Hematopoietic multipotent progenitor cell treated with erythropoietin and hydrocortisone succinate and interleukin-3 and kit ligand, for 15 days (in vitro differentiated cells): ENCODE results near the gene FGF18.

Source experiments
- DNase-seq: peaks from one replicate; pipeline ENCODE4 v3.0.0-alpha.2; 2015; ENCODE audit warnings: low spot score

FGF18 gene

GRCh38 chr5:171470420-171470819, 51.0 kb downstream of the FGF18 start:
- no peak for DNase-seq

- DNase-seq = no peak
These were observed 54.9 kb downstream of the FGF18 start for GRCh38 chr5:171474230-171474813.

- DNase-seq = no peak
These were observed 56.1 kb downstream of the FGF18 start for GRCh38 chr5:171475596-171475995.

- no peak for DNase-seq
These were observed 57.3 kb downstream of the FGF18 start for GRCh38 chr5:171476701-171477100.

- DNase-seq = peak; percentile 67
These were observed 57.7 kb downstream of the FGF18 start for GRCh38 chr5:171477101-171477500.

GRCh38 chr5:171477666-171478065, 58.2 kb downstream of the FGF18 start:
- DNase-seq = no peak

GRCh38 chr5:171478946-171479775, 59.7 kb downstream of the FGF18 start:
- DNase-seq = no peak

GRCh38 chr5:171479776-171480125, 60.3 kb downstream of the FGF18 start:
- no peak for DNase-seq

GRCh38 chr5:171480239-171480638, 60.8 kb downstream of the FGF18 start:
- no peak for DNase-seq

- DNase-seq = no peak
These were observed 62.4 kb downstream of the FGF18 start for GRCh38 chr5:171481571-171482433.

GRCh38 chr5:171482434-171482730, 62.9 kb downstream of the FGF18 start:
- DNase-seq = no peak

- no peak for DNase-seq
These were observed 64.2 kb downstream of the FGF18 start for GRCh38 chr5:171483551-171484135.

- DNase-seq = peak; percentile 67
These were observed 65.0 kb downstream of the FGF18 start for GRCh38 chr5:171484460-171484899.

- no peak for DNase-seq
These were observed 66.2 kb downstream of the FGF18 start for GRCh38 chr5:171485668-171486067.

GRCh38 chr5:171486613-171487012, 67.2 kb downstream of the FGF18 start:
- DNase-seq = no peak

- DNase-seq = peak; percentile 55
These were observed 69.4 kb downstream of the FGF18 start for GRCh38 chr5:171488876-171489275.

- no peak for DNase-seq
These were observed 73.3 kb downstream of the FGF18 start for GRCh38 chr5:171492781-171493180.

GRCh38 chr5:171493646-171494393, 74.4 kb downstream of the FGF18 start:
- DNase-seq = no peak

GRCh38 chr5:171494452-171495121, 75.1 kb downstream of the FGF18 start:
- DNase-seq = peak; percentile 69

GRCh38 chr5:171495122-171495700, 75.8 kb downstream of the FGF18 start:
- DNase-seq = no peak

- DNase-seq = no peak
These were observed 77.0 kb downstream of the FGF18 start for GRCh38 chr5:171496456-171496855.
